ENCODE results near the gene COLGALT1.

COLGALT1 gene

DNA sequence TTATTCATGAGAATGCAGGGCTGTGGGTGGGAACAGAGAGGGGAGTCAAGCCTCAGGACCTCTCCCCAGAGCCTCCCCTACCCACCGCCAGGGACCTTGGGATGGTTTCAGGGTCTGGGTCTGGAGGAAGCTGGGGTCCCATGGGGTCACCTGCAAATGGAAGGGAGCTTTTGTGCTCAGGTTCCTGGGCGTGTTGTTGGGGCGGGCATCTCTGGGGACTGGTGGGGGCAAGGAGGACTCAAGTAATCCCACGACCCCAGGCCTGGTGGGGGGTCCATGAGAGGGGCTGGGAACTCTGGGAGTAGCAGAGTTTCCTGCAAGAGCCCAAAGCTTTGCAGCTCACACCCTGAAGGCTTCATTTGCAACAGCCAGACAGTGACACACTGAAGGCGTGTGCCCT is 72.5 kb downstream of the COLGALT1 start:
- no peaks in the 10 kb centered on the region for H3K36me3 ChIP-seq (ENCODE audit: control insufficient read depth, insufficient read depth, low read length)
- H3K4me3 ChIP-seq (ENCODE audit: insufficient read depth, low read depth, low read length), result no peak overlapping the region
- H3K27me3 ChIP-seq (ENCODE audit: control insufficient read depth, insufficient read depth, low read length, poor library complexity, severe bottlenecking), result no peaks in the 10 kb centered on the region
- H3K27ac ChIP-seq (ENCODE audit: insufficient read depth, low read depth, low read length, poor library complexity, severe bottlenecking), result no peak overlapping the region
- 85 to 86% methylated on average over 5 of the region's 5 CpGs for WGBS, 2 experiments
- H3K9me3 ChIP-seq (ENCODE audit: control insufficient read depth, low read length), result no peaks in the 10 kb centered on the region
- H3K4me1 ChIP-seq (ENCODE audit: control insufficient read depth, insufficient read depth, low read length), result no peaks in the 10 kb centered on the region

DNA sequence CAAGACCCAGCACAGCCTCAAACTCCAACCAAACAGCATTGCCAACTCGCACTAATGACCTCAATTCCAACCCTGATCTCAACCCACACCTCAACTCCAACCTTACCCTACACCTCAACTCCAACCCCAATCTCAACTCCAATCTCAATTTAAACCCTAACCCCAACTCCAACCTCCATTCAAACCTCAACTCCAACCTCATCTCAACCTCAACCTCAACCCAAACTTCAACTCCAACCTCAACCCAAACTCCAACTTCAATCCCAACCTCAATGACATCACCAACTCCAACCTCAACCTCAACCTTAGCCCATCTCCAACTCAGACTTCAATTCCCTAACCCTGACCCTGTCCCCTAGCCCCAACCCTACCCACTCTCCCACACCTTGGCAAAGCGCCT is 74.3 kb downstream of the COLGALT1 start:
- H3K9me3 ChIP-seq (ENCODE audit: control insufficient read depth, low read length), result no peaks in the 10 kb centered on the region
- no peaks in the 10 kb centered on the region for H3K4me1 ChIP-seq (ENCODE audit: control insufficient read depth, insufficient read depth, low read length)
- no peak overlapping the region for H3K27ac ChIP-seq (ENCODE audit: insufficient read depth, low read depth, low read length, poor library complexity, severe bottlenecking)
- no peaks in the 10 kb centered on the region for H3K27me3 ChIP-seq (ENCODE audit: control insufficient read depth, insufficient read depth, low read length, poor library complexity, severe bottlenecking)
- no peaks in the 10 kb centered on the region for H3K36me3 ChIP-seq (ENCODE audit: control insufficient read depth, insufficient read depth, low read length)
- 91 to 93% methylated on average over 2 of the region's 2 CpGs for WGBS, 2 experiments
- no peak overlapping the region for H3K4me3 ChIP-seq (ENCODE audit: insufficient read depth, low read depth, low read length)

DNA sequence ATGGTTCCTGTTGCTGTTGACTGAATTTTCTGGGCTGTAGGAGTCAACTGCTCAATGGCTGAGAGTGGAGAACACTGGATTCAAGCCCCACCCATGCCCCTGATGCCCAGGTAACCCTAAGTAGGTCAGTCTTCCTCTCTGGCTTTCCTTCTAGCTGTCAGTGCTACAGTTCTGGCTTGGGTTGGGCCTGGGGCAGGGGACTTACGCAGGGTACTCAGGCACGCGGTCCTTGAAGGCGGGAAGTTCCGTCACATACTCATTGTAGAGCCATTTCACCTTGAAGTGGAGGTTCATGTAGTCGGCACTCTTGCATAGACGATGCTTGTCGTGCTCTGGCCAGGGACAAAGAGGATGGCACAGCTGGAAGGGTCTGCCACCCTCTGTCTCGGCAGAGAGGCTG is 77.1 kb downstream of the COLGALT1 start:
- no peak overlapping the region for H3K27ac ChIP-seq (ENCODE audit: insufficient read depth, low read depth, low read length, poor library complexity, severe bottlenecking)
- no peaks in the 10 kb centered on the region for H3K4me1 ChIP-seq (ENCODE audit: control insufficient read depth, insufficient read depth, low read length)
- H3K9me3 ChIP-seq (ENCODE audit: control insufficient read depth, low read length), result no peaks in the 10 kb centered on the region
- no peak overlapping the region for H3K4me3 ChIP-seq (ENCODE audit: insufficient read depth, low read depth, low read length)
- WGBS, 2 experiments, result 94 to 95% methylated on average over 9 of the region's 9 CpGs
- no peaks in the 10 kb centered on the region for H3K27me3 ChIP-seq (ENCODE audit: control insufficient read depth, insufficient read depth, low read length, poor library complexity, severe bottlenecking)
- no peaks in the 10 kb centered on the region for H3K36me3 ChIP-seq (ENCODE audit: control insufficient read depth, insufficient read depth, low read length)
